SW 1271 (cell line): ENCODE measurements around the gene DPP6.

Experiments
- DNase-seq, 2 experiments: peaks; one replicate each; lab custom pipeline; 2025; lab: John Stamatoyannopoulos, UW

DPP6 gene

GRCh38 chr7:154532771-154533170 is 480.6 kb downstream of the DPP6 start:
- no peak for DNase-seq

- DNase-seq, result no peak
Observed at GRCh38 chr7:154540596-154540995, 488.4 kb downstream of the DPP6 start.

- DNase-seq, result no peak
Observed at GRCh38 chr7:154541606-154542005, 489.4 kb downstream of the DPP6 start.

GRCh38 chr7:154546946-154547587 is 494.9 kb downstream of the DPP6 start:
- DNase-seq, result no peak

- DNase-seq, result no peak
Observed at GRCh38 chr7:154553711-154554265, 501.6 kb downstream of the DPP6 start.

- DNase-seq, result no peak
Observed at GRCh38 chr7:154559454-154559853, 507.3 kb downstream of the DPP6 start.

GRCh38 chr7:154564676-154565075 is 512.5 kb downstream of the DPP6 start:
- no peak for DNase-seq

GRCh38 chr7:154566877-154567276 is 514.7 kb downstream of the DPP6 start:
- no peak for DNase-seq

- DNase-seq, result no peak
Observed at GRCh38 chr7:154568346-154568745, 516.1 kb downstream of the DPP6 start.

- no peak for DNase-seq
Observed at GRCh38 chr7:154569916-154570315, 517.7 kb downstream of the DPP6 start.

- DNase-seq, result no peak
Observed at GRCh38 chr7:154571772-154572171, 519.6 kb downstream of the DPP6 start.

- no peak for DNase-seq
Observed at GRCh38 chr7:154574235-154574634, 522.0 kb downstream of the DPP6 start.

- no peak for DNase-seq
Observed at GRCh38 chr7:154575497-154575896, 523.3 kb downstream of the DPP6 start.

- no peak for DNase-seq
Observed at GRCh38 chr7:154576604-154577003, 524.4 kb downstream of the DPP6 start.

GRCh38 chr7:154577141-154577873 is 525.1 kb downstream of the DPP6 start:
- no peak for DNase-seq

GRCh38 chr7:154578336-154578735 is 526.1 kb downstream of the DPP6 start:
- no peak for DNase-seq

- DNase-seq, result no peak
Observed at GRCh38 chr7:154579711-154580110, 527.5 kb downstream of the DPP6 start.

- no peak for DNase-seq
Observed at GRCh38 chr7:154581251-154581890, 529.2 kb downstream of the DPP6 start.

GRCh38 chr7:154583454-154583853 is 531.3 kb downstream of the DPP6 start:
- no peak for DNase-seq

GRCh38 chr7:154584352-154585252 is 532.4 kb downstream of the DPP6 start:
- DNase-seq, result no peak

GRCh38 chr7:154587792-154588191 is 535.6 kb downstream of the DPP6 start:
- no peak for DNase-seq

GRCh38 chr7:154591544-154591943 is 539.3 kb downstream of the DPP6 start:
- no peak for DNase-seq
